ENCODE data around the gene NBEA.

NBEA gene

GRCh38 chr13:35179920-35180663 is 238.0 kb downstream of the NBEA start:
- DNase-seq = no peak

- no peak for DNase-seq
Measured at GRCh38 chr13:35190241-35190640, 248.2 kb downstream of the NBEA start.

- DNase-seq = peak in 1 of 2 experiments; percentile 1
Measured at GRCh38 chr13:35191883-35192282, 249.8 kb downstream of the NBEA start.

GRCh38 chr13:35198613-35199200 is 256.6 kb downstream of the NBEA start:
- DNase-seq = peak; percentile 4 to 20

GRCh38 chr13:35208587-35208986 is 266.5 kb downstream of the NBEA start:
- no peak for DNase-seq

- DNase-seq = peak; percentile 15 to 47
Measured at GRCh38 chr13:35210261-35210660, 268.2 kb downstream of the NBEA start.

- no peak for DNase-seq
Measured at GRCh38 chr13:35211949-35212348, 269.9 kb downstream of the NBEA start.

GRCh38 chr13:35213911-35214310 is 271.8 kb downstream of the NBEA start:
- no peak for DNase-seq

- no peak for DNase-seq
Measured at GRCh38 chr13:35216131-35216530, 274.1 kb downstream of the NBEA start.

GRCh38 chr13:35219021-35219420 is 277.0 kb downstream of the NBEA start:
- no peak for DNase-seq

GRCh38 chr13:35225159-35225558 is 283.1 kb downstream of the NBEA start:
- DNase-seq = no peak

- no peak for DNase-seq
Measured at GRCh38 chr13:35225582-35225981, 283.5 kb downstream of the NBEA start.

GRCh38 chr13:35228536-35228935 is 286.5 kb downstream of the NBEA start:
- DNase-seq = peak; percentile 3 to 62

- no peak for DNase-seq
Measured at GRCh38 chr13:35231426-35231825, 289.4 kb downstream of the NBEA start.

- DNase-seq = no peak
Measured at GRCh38 chr13:35238274-35238673, 296.2 kb downstream of the NBEA start.

GRCh38 chr13:35252536-35253205 is 310.6 kb downstream of the NBEA start:
- no peak for DNase-seq

- no peak for DNase-seq
Measured at GRCh38 chr13:35255241-35255640, 313.2 kb downstream of the NBEA start.

- no peak for DNase-seq
Measured at GRCh38 chr13:35256459-35257148, 314.5 kb downstream of the NBEA start.

- no peak for DNase-seq
Measured at GRCh38 chr13:35260316-35260715, 318.2 kb downstream of the NBEA start.

GRCh38 chr13:35266412-35266811 is 324.3 kb downstream of the NBEA start:
- DNase-seq = no peak

- DNase-seq = no peak
Measured at GRCh38 chr13:35278917-35279316, 336.8 kb downstream of the NBEA start.

GRCh38 chr13:35279500-35279899 is 337.4 kb downstream of the NBEA start:
- DNase-seq = no peak

GRCh38 chr13:35283856-35284255 is 341.8 kb downstream of the NBEA start:
- no peak for DNase-seq

- DNase-seq = no peak
Measured at GRCh38 chr13:35285677-35286076, 343.6 kb downstream of the NBEA start.
